GM18519 (cell line): ENCODE data around the gene L3MBTL2.

Source experiments
- ATAC-seq: cut with Tn5 transposase; IDR thresholded peaks from one replicate; pipeline ENCODE4 v1.9.1; 2021; ENCODE audit warnings: mild to moderate bottlenecking, moderate library complexity; ENCODE audit not compliant: unreplicated experiment, low FRiP score

L3MBTL2 gene

GRCh38 chr22:41206719-41207118, 1.6 kb downstream of the L3MBTL2 start:
- ATAC-seq = no peak

- no peak for ATAC-seq
These were observed 10.3 kb downstream of the L3MBTL2 start for GRCh38 chr22:41215409-41215808.

DNA sequence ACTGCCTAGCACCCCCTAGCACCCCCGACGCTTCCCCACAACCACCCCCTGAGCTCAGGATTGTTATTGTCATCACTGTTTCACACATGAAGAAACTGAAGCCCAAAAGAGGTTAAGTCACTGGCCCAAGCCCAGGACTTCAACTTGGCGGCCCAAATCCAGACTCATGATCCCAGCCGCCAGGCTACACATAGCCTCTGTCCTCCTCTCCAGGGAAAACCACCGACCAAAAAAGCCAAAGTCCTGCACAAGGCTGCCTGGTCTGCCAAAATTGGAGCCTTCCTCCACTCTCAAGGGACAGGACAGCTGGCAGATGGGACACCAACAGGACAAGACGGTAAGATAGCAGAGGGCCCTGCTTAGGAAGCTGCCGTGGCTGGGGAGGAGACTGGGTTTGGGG, 10.8 kb downstream of the L3MBTL2 start:
- ATAC-seq = no peak

- ATAC-seq = no peak
These were observed 11.9 kb downstream of the L3MBTL2 start for GRCh38 chr22:41216984-41217383.

DNA sequence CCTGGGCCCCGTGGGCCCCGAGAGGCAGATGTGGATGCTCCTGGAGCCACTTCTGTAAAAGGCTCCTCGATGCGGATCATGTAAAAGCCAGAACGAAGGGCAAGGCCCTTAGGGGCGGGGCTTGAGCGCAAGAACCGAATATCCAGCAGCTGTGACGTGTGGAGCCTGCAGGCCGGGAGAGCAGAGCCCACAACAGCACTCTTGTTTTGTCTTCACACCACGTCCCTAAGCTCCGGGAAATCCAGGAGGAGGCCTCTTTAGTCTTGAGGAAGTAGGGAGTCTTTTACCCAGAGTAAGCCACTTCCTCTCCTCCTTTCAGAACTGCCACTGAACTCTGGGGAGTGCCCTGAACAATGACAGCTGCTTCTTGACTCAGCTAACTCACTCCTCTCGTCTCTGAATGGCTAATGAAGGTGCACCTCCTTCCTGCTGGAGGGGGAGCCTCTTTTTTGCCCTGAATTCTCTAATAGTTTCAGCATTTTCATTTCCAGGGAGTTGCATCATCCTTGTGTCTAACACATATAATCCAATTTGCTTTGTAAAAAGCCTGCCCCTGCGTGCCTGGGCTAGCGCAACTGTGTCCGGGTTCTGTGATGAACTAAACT, 12.5 kb downstream of the L3MBTL2 start:
- ATAC-seq = no peak

DNA sequence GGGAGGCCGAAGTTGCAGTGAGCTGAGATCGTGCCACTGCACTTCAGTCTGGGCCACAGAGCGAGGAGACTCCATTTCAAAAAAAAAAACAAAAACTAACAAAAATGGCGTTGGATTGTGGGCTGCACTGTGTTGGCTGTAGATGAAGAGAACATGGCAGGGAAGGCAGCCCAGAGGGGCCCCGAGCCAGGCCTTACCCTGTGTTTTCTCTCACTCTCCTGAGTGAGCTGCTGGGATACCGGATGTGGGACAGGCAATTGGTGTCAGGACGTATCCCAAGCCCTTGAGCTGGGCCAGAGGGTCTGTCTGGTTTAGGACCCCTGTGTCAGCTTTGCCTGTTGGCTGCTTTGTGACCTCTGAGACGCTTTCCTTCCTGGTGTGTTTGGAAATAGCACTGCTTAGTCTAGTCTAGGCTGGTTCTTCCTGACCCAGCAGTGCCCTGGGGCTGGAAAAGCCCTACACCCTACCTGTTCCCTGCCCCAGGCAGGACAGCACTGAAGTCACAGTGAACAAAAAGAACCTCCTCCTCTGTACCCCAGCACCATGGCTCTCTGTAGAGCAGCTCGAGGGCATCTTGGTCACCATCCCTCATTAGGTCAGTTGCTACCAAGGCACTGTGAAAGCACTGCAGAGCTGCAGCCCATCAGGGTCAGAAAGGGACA, 17.9 kb downstream of the L3MBTL2 start:
- no peak for ATAC-seq

- no peak for ATAC-seq
These were observed 18.4 kb downstream of the L3MBTL2 start for GRCh38 chr22:41223535-41223934.

DNA sequence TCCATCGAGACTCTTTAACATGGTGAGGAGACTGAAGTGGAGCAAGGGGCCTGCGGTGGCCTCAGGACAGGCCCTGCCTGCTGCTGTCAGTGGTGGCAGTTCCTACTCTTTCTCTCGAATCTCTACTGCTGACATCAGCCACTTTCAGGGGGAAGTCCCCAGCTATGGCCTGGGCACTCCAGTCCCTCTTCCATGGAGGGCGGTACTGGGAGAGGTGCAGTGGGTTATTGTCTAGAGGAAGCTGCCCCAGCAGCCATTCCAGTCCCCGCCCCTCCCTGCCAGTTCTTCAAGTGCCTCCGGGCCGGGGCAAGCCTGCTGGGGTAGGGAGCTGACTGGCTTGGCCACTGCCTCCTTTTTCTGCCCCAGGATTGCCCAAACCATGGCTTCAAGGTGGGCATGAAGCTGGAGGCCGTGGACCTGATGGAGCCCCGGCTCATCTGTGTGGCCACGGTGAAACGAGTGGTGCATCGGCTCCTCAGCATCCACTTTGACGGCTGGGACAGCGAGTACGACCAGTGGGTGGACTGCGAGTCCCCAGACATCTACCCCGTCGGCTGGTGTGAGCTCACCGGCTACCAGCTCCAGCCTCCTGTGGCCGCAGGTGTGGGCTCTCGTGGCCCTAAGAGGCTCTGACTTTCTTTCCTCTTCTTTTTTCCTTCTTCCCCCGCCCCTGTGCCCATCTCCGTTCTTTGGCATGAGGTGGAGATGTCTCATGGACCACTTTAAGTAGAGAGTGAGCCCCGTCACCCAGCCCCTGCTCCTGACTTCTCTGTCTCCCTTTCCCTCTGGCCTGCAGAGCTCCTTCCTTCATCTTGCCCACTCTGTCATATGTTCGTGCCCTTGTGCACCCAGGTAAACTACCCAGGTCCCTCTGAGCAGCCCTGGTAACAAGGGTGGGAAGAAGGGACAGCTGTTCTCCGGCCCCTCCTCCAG, 21.9 kb downstream of the L3MBTL2 start:
- ATAC-seq = no peak

DNA sequence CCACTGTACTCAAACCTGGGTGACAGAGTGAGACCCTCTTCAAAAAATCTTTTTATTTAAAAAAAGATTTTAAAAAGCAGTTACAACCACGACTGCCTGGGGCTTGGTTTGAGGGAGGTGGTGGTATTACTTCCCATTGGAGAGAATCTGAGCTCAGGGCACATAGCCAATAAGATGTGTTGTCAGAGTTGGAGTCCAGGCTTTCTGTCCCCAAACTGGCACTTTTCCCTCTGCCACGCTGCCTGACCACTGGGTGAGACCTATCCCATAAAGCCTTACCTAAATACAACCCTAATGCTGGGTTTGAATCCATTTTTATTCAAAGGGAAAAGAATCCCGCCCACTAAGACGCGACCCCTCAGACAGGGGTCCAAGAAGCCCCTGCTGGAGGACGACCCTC, 24.1 kb downstream of the L3MBTL2 start:
- no peak for ATAC-seq

GRCh38 chr22:41229730-41230400, 24.8 kb downstream of the L3MBTL2 start:
- no peak for ATAC-seq

DNA sequence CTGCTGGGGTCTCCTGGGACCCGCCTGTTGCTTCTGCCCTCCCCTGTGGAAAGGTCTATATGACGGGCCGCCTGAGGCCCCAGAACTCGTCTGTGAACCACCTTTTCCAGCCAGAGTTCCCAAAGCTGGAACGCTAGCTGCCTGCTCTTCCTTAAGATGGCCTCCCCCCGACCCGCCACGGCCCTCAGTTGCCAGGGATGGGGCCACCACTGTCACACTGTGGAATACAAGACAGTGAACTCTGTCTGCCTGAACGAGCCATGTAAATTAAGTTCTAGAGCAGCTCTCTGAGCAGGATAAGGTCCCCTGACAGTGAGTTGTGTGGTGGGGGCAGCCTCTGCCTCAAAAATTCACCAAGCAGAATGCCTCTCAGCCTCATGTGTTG, 25.3 kb downstream of the L3MBTL2 start:
- ATAC-seq = no peak

DNA sequence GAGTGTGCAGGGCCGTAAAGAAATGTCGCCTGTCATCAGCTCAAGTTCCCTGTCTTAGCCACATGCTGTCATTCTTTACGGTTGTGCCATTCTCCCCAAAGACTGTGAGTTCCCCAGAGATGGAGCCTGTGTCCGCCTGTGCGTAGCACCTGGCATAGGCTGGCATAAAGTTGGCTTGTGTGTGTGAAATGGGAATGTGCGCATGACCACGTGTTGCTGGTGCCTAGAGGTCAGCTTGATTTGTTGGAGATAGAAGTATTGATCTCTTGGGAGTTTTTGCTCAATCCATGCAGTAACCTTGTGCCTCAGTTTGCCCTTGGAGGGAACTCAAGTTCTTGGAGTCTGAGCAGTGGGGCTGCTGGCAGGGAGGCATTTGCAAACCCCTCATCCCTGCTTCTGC, 26.3 kb downstream of the L3MBTL2 start:
- no peak for ATAC-seq

DNA sequence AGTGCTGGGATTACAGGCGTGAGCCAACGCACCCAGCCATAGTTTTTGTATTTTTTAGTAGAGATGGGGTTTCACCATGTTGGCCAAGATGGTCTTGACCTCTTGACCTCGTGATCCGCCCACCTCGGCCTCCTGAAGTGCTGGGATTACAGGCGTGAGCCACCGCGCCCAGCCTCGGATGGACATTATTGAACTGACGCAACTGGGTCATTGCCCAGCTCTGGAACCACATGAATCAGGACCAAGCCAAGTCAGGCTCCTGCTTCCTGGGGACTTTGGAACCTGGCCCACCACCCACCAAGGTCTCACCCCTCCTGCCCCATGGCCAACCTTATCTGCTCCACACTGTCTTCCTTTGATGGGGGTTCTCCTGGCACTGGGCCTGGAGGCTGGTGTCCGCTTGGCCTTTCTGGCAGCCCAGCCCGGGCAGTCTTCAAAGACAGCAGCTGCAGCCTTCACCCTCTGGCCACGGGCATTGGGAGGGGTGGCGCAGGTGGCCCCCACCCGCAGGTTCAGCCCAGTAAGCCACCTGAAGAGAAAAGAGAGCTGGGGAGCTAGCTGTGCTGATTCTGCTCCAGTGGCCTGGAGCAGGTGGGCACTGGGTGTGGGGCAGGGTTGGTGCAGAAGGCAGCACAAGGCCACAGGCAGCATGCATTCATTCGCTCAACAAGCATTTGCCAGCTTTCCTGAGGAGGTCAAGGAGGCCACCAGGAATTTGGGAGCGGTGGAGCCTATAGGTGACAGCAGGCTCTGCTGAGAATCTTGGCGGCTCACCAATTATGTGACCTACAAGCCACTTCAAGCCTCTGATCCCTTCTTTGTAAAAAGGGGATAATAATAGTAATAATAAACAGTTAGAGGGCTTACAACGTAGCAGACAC, 29.9 kb downstream of the L3MBTL2 start:
- ATAC-seq = no peak

- ATAC-seq = no peak
These were observed 32.1 kb downstream of the L3MBTL2 start for GRCh38 chr22:41237036-41237706.

GRCh38 chr22:41237707-41238569, 32.8 kb downstream of the L3MBTL2 start:
- no peak for ATAC-seq

GRCh38 chr22:41238570-41239442, 33.7 kb downstream of the L3MBTL2 start:
- no peak for ATAC-seq

DNA sequence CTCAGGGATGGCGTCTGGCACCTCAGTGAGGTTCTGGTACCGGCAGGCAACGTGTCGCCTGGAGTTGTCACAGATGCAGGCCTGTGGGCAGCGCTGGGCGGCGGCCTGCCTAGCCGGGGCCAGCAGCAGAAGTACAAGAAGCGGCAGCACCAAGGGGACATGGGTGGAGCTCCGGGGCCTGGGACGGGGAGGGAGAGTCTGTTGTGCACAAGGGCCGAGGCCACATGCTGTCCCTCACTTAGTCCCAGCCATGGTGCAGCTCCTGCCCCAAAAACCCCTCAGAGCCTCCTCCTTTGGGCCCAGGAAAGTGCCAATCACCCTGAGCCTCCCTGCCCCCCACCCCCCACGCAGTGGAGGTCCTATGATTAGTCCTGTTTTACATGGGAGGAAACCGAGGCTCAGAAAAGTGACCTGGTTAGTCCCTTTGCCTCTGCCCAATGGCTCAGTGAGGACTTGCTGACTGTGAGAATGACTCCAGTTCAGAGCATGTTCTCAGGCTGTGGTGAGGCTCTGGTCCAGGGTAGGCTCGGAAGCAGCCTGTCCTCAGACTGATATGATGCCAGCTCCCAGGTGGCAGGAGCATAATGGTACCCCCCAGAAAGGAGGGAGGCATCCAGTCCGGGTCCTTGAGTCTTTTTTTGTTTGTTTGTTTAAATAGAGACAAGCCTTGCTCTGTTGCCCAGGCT, 34.5 kb downstream of the L3MBTL2 start:
- ATAC-seq = no peak
